ENCODE results near the gene ANKFY1.
"Not testable (repeated sequence)": the region's sequence is repeated elsewhere in the genome, so short reads cannot be mapped to it uniquely, and the experiment has no call there.

The ANKFY1 gene

GRCh38 chr17:4215882-4216570 lies 47.8 kb downstream of the ANKFY1 start:
- DNase-seq = no peak

GRCh38 chr17:4214157-4214556 lies 49.6 kb downstream of the ANKFY1 start:
- no peak for DNase-seq

- DNase-seq = no peak
Measured at GRCh38 chr17:4209611-4210010, 54.2 kb downstream of the ANKFY1 start.

- DNase-seq = no peak
Measured at GRCh38 chr17:4208238-4208637, 55.5 kb downstream of the ANKFY1 start.

GRCh38 chr17:4206962-4207361 lies 56.8 kb downstream of the ANKFY1 start:
- DNase-seq = no peak

GRCh38 chr17:4205917-4206316 lies 57.9 kb downstream of the ANKFY1 start:
- DNase-seq = no peak

GRCh38 chr17:4204710-4205173 lies 59.0 kb downstream of the ANKFY1 start:
- no peak for DNase-seq

- DNase-seq = no peak
Measured at GRCh38 chr17:4204190-4204589, 59.6 kb downstream of the ANKFY1 start.

- DNase-seq = no peak
Measured at GRCh38 chr17:4201226-4201625, 62.6 kb downstream of the ANKFY1 start.

- no peak for DNase-seq
Measured at GRCh38 chr17:4199818-4200402, 63.9 kb downstream of the ANKFY1 start.

- no peak for DNase-seq
Measured at GRCh38 chr17:4198995-4199394, 64.8 kb downstream of the ANKFY1 start.

- DNase-seq = no peak
Measured at GRCh38 chr17:4195306-4195705, 68.5 kb downstream of the ANKFY1 start.

- no peak for DNase-seq
Measured at GRCh38 chr17:4194796-4195195, 69.0 kb downstream of the ANKFY1 start.

- not testable (repeated sequence) for DNase-seq
Measured at GRCh38 chr17:4190791-4191190, 73.0 kb downstream of the ANKFY1 start.

GRCh38 chr17:4189280-4189679 lies 74.5 kb downstream of the ANKFY1 start:
- no peak for DNase-seq

GRCh38 chr17:4188076-4188475 lies 75.7 kb downstream of the ANKFY1 start:
- no peak for DNase-seq

- DNase-seq = no peak
Measured at GRCh38 chr17:4187076-4187475, 76.7 kb downstream of the ANKFY1 start.

GRCh38 chr17:4186357-4186881 lies 77.4 kb downstream of the ANKFY1 start:
- DNase-seq = no peak

GRCh38 chr17:4185656-4186055 lies 78.1 kb downstream of the ANKFY1 start:
- no peak for DNase-seq

- no peak for DNase-seq
Measured at GRCh38 chr17:4184811-4185210, 79.0 kb downstream of the ANKFY1 start.

- DNase-seq = no peak
Measured at GRCh38 chr17:4182043-4182442, 81.7 kb downstream of the ANKFY1 start.

- DNase-seq = no peak
Measured at GRCh38 chr17:4180791-4181190, 83.0 kb downstream of the ANKFY1 start.

- no peak for DNase-seq
Measured at GRCh38 chr17:4179071-4179470, 84.7 kb downstream of the ANKFY1 start.

GRCh38 chr17:4178651-4179050 lies 85.1 kb downstream of the ANKFY1 start:
- DNase-seq = no peak

GRCh38 chr17:4177806-4178205 lies 86.0 kb downstream of the ANKFY1 start:
- DNase-seq = no peak

Measured in NCI-H1417 treated with DMSO at 0.1 percent for 48 hours (cell line).